ENCODE measurements around the gene SSTR3.

The SSTR3 gene

GRCh38 chr22:37177755-37178154 is 34.5 kb downstream of the SSTR3 start:
- no peak overlapping the region for H3K4me3 ChIP-seq (ENCODE audit: low read depth, low read length, poor library complexity, severe bottlenecking)
- H3K79me2 ChIP-seq (ENCODE audit: insufficient read depth, low read length) = no peaks in the 10 kb centered on the region
- H3K9me2 ChIP-seq (ENCODE audit: low read depth, low read length) = no peaks in the 10 kb centered on the region
- no peaks in the 10 kb centered on the region for H3K9me3 ChIP-seq (ENCODE audit: low read length)
- H3K27ac ChIP-seq (ENCODE audit: low read depth, low read length, poor library complexity, severe bottlenecking) = no peak overlapping the region
- no peak overlapping the region for H3K4me2 ChIP-seq (ENCODE audit: low read length)
- no peak overlapping the region for H3K9ac ChIP-seq (ENCODE audit: low read length)
- H3F3A ChIP-seq (ENCODE audit: insufficient read depth, low read length) = no peaks in the 10 kb centered on the region
- H2AFZ ChIP-seq (ENCODE audit: low read length) = no peak overlapping the region
- H3K27me3 ChIP-seq (ENCODE audit: insufficient read depth, low read length) = peaks cover 25% of the 10 kb centered on the region
- no peaks in the 10 kb centered on the region for H3K36me3 ChIP-seq (ENCODE audit: insufficient read depth, low read length)
- H3K4me1 ChIP-seq (ENCODE audit: insufficient read depth, low read length, severe bottlenecking) = peaks cover 6% of the 10 kb centered on the region
- H4K20me1 ChIP-seq (ENCODE audit: insufficient read depth, low read length) = no peaks in the 10 kb centered on the region
- TF ChIP-seq EZH2 (IDR thresholded peaks at IDR 0.05; ENCODE audit: borderline replicate concordance, low read length) (no peak), CTCF (IDR thresholded peaks at IDR 0.05; ENCODE audit: low read length) (no peak)

- H3K27me3 ChIP-seq (ENCODE audit: insufficient read depth, low read length) = peaks cover 27% of the 10 kb centered on the region
- peaks cover 6% of the 10 kb centered on the region for H3K4me1 ChIP-seq (ENCODE audit: insufficient read depth, low read length, severe bottlenecking)
- no peak overlapping the region for H3K4me2 ChIP-seq (ENCODE audit: low read length)
- H3K9me3 ChIP-seq (ENCODE audit: low read length) = no peaks in the 10 kb centered on the region
- H3F3A ChIP-seq (ENCODE audit: insufficient read depth, low read length) = no peaks in the 10 kb centered on the region
- no peaks in the 10 kb centered on the region for H3K79me2 ChIP-seq (ENCODE audit: insufficient read depth, low read length)
- no peak overlapping the region for H2AFZ ChIP-seq (ENCODE audit: low read length)
- H3K9me2 ChIP-seq (ENCODE audit: low read depth, low read length) = no peaks in the 10 kb centered on the region
- TF ChIP-seq CTCF (IDR thresholded peaks at IDR 0.05; ENCODE audit: low read length) = no peak
- no peak for TF ChIP-seq EZH2 (IDR thresholded peaks at IDR 0.05; ENCODE audit: borderline replicate concordance, low read length)
- no peaks in the 10 kb centered on the region for H3K36me3 ChIP-seq (ENCODE audit: insufficient read depth, low read length)
- H3K27ac ChIP-seq (ENCODE audit: low read depth, low read length, poor library complexity, severe bottlenecking) = no peak overlapping the region
- no peaks in the 10 kb centered on the region for H4K20me1 ChIP-seq (ENCODE audit: insufficient read depth, low read length)
- no peak overlapping the region for H3K4me3 ChIP-seq (ENCODE audit: low read depth, low read length, poor library complexity, severe bottlenecking)
- no peak overlapping the region for H3K9ac ChIP-seq (ENCODE audit: low read length)
Measured at GRCh38 chr22:37177221-37177620, 35.1 kb downstream of the SSTR3 start.

- H3K4me3 ChIP-seq (ENCODE audit: low read depth, low read length, poor library complexity, severe bottlenecking) = no peak overlapping the region
- H3K27me3 ChIP-seq (ENCODE audit: insufficient read depth, low read length) = peaks cover 32% of the 10 kb centered on the region
- no peaks in the 10 kb centered on the region for H3K36me3 ChIP-seq (ENCODE audit: insufficient read depth, low read length)
- no peaks in the 10 kb centered on the region for H3K79me2 ChIP-seq (ENCODE audit: insufficient read depth, low read length)
- peaks cover 6% of the 10 kb centered on the region for H3K4me1 ChIP-seq (ENCODE audit: insufficient read depth, low read length, severe bottlenecking)
- no peaks in the 10 kb centered on the region for H4K20me1 ChIP-seq (ENCODE audit: insufficient read depth, low read length)
- H3K4me2 ChIP-seq (ENCODE audit: low read length) = peak overlapping the region; percentile 24; the same call in 1 of the 2 replicates
- no peaks in the 10 kb centered on the region for H3K9me3 ChIP-seq (ENCODE audit: low read length)
- H3K9ac ChIP-seq (ENCODE audit: low read length) = no peak overlapping the region
- H3K9me2 ChIP-seq (ENCODE audit: low read depth, low read length) = no peaks in the 10 kb centered on the region
- no peak overlapping the region for H3K27ac ChIP-seq (ENCODE audit: low read depth, low read length, poor library complexity, severe bottlenecking)
- TF ChIP-seq CTCF (IDR thresholded peaks at IDR 0.05; ENCODE audit: low read length) (no peak), EZH2 (IDR thresholded peaks at IDR 0.05; ENCODE audit: borderline replicate concordance, low read length) (no peak)
- H3F3A ChIP-seq (ENCODE audit: insufficient read depth, low read length) = no peaks in the 10 kb centered on the region
- no peak overlapping the region for H2AFZ ChIP-seq (ENCODE audit: low read length)
Measured at GRCh38 chr22:37176464-37177061, 35.7 kb downstream of the SSTR3 start.
